HFFc6 (cell line): Measurements from ENCODE around the gene FAM131A. TPM values are rescaled to one million over a fixed set of nuclear protein-coding genes. Genes with fewer than 3 reads are reported as not detected.

Experiments used
- DNase-seq: peaks from one replicate; pipeline ENCODE4 v3.0.0-alpha.2; 2018
- H3K27ac Mint-ChIP-seq: 2 replicates; pipeline ENCODE4 v1.8.0; 2020; ENCODE audit warnings: mild to moderate bottlenecking, mixed read lengths
- H3K27me3 Mint-ChIP-seq: 2 replicates; pipeline ENCODE4 v1.8.0; 2021; ENCODE audit warnings: mild to moderate bottlenecking, moderate library complexity, mixed read lengths; ENCODE audit not compliant: insufficient read depth
- H3K36me3 Mint-ChIP-seq: 2 replicates; pipeline ENCODE4 v1.8.0; 2021; ENCODE audit warnings: low read depth, mixed read lengths
- H3K4me1 Mint-ChIP-seq: 2 replicates; pipeline ENCODE4 v1.8.0; 2020; ENCODE audit warnings: low read depth, mixed read lengths
- H3K4me3 Mint-ChIP-seq: 2 replicates; pipeline ENCODE4 v1.8.0; 2020; ENCODE audit warnings: mild to moderate bottlenecking, moderate library complexity, mixed read lengths
- H3K9me3 Mint-ChIP-seq: 2 replicates; pipeline ENCODE4 v1.8.0; 2020; ENCODE audit warnings: mild to moderate bottlenecking, mixed read lengths
- CTCF ChIP-seq: fragments of 200-600 bp; sonication (generic); IDR thresholded peaks from 2 replicates; pipeline ENCODE4 v1.5.0; 2021; ENCODE audit warnings: antibody characterized with exemption, mild to moderate bottlenecking
- total RNA-seq, 6 experiments: library from RNA; stranded (reverse); fragmentation: NEBNext Ultra II Directional; extraction: Animal tissue kit (Norgen Biotek cat#: 25700); gene quantifications; 2 replicates in 1 of 6; 3 replicates in 5 of 6; pipeline ENCODE4 v1.2.3, GENCODE V29; 2021

Gene FAM131A
- total RNA-seq, 6 experiments from 2014 or later: 11.2 to 13.6 (median 11.9) TPM

- Mint-ChIP-seq H3K36me3 (no peaks in the 10 kb centered on the region), H3K4me1 (no peaks in the 10 kb centered on the region), H3K27me3 (peaks cover 40% of the 10 kb centered on the region), H3K27ac (no peak overlapping the region), H3K4me3 (no peak overlapping the region), H3K9me3 (no peaks in the 10 kb centered on the region)
- DNase-seq: no peak
- no peak for TF ChIP-seq CTCF
These were observed 48.8 kb downstream of the FAM131A start for GRCh38 chr3:184386047-184386806.

GRCh38 chr3:184387174-184387714 lies 49.8 kb downstream of the FAM131A start:
- no peaks in the 10 kb centered on the region for H3K36me3 Mint-ChIP-seq
- no peaks in the 10 kb centered on the region for H3K9me3 Mint-ChIP-seq
- no peak for TF ChIP-seq CTCF
- peaks cover 36% of the 10 kb centered on the region for H3K27me3 Mint-ChIP-seq
- no peaks in the 10 kb centered on the region for H3K4me1 Mint-ChIP-seq
- DNase-seq: no peak
- no peak overlapping the region for H3K27ac Mint-ChIP-seq
- no peak overlapping the region for H3K4me3 Mint-ChIP-seq

GRCh38 chr3:184388164-184388935 lies 51.0 kb downstream of the FAM131A start:
- Mint-ChIP-seq H3K27me3 (peaks cover 41% of the 10 kb centered on the region), H3K4me3 (no peak overlapping the region), H3K4me1 (no peaks in the 10 kb centered on the region), H3K9me3 (no peaks in the 10 kb centered on the region), H3K36me3 (no peaks in the 10 kb centered on the region), H3K27ac (no peak overlapping the region)
- TF ChIP-seq CTCF: no peak
- DNase-seq: no peak

DNA sequence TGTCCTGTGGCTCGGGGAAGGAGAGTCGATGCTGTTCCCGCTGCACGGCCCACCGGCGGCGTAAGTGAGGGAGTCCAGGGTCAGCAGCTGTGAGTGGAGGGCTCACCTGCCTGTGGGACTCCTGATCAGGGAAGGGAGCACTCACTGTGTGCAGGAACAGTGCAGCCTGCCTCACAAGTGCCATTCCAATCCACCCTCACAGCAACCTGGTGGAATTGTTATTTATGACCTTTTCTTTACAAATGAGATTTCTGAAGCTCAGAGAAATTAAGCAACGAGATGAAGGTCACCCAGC lies 51.5 kb downstream of the FAM131A start:
- Mint-ChIP-seq H3K4me3 (no peak overlapping the region), H3K27me3 (peaks cover 42% of the 10 kb centered on the region), H3K36me3 (no peaks in the 10 kb centered on the region), H3K9me3 (no peaks in the 10 kb centered on the region), H3K27ac (no peak overlapping the region), H3K4me1 (no peaks in the 10 kb centered on the region)
- no peak for DNase-seq
- TF ChIP-seq CTCF: no peak

- no peaks in the 10 kb centered on the region for H3K36me3 Mint-ChIP-seq
- no peaks in the 10 kb centered on the region for H3K9me3 Mint-ChIP-seq
- no peak overlapping the region for H3K27ac Mint-ChIP-seq
- H3K27me3 Mint-ChIP-seq: peaks cover 42% of the 10 kb centered on the region
- TF ChIP-seq CTCF: no peak
- H3K4me3 Mint-ChIP-seq: no peak overlapping the region
- DNase-seq: no peak
- no peaks in the 10 kb centered on the region for H3K4me1 Mint-ChIP-seq
These were observed 52.0 kb downstream of the FAM131A start for GRCh38 chr3:184389384-184389783.
